ENCODE measurements around the gene ARF3.

Gene ARF3

DNA sequence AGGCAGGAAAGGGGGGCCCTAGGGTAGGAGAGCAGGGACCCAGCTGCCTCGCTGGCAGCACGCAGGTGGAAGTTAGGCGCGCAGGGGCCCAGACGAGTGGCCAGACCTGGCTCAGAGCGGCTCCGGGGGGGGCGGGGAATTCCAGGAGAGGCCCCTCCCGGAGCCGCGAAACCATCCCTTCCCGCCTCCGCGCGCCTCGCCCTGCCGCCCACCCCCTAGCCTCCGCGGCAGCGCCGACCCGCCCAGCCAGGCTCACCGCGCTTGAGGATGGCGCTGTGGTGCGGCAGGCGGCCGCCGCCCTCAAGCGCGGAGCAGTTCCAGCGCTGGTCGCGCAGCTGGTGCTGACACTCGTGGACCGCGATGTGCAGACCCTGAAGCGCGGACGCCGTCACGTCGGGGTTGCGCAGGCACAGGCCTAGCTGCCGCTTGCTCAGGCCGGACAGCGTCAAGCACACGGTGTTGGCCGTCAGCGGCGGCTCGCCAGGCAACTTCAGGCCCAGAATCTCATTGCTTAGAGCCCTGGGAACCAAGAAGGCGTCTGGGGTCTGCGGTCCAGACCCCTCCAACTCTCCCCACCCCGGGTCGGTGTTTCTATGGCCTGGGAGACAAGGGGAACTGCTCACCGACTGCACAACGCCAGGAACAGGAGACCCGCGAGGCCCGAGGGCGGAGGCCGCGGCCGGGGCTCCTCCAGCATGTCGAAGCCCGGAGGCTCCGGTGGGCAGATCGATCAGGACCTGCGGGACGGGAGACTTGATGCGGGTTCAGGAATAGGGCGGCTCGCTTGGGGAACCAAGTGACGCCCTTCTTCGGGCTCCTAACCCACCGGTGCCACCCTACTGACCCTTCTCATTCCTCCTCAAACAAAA is 12.8 kb upstream of the ARF3 start:
- Histone ChIP-seq H3K9me3 (ENCODE audit: control insufficient read depth, low read depth, low read length) (no peaks in the 10 kb centered on the region), H3K27ac (ENCODE audit: low read length) (no peak overlapping the region), H3K36me3 (ENCODE audit: control insufficient read depth, low read depth, low read length) (no peaks in the 10 kb centered on the region), H3K4me3 (ENCODE audit: low read length) (peak overlapping the region; percentile 54), H3K27me3 (ENCODE audit: control insufficient read depth, insufficient read depth, low read length) (peaks cover 88% of the 10 kb centered on the region), H3K9ac (ENCODE audit: low read length) (no peak overlapping the region), H3K4me1 (ENCODE audit: control insufficient read depth, low read depth, low read length) (peaks cover 55% of the 10 kb centered on the region)

DNA sequence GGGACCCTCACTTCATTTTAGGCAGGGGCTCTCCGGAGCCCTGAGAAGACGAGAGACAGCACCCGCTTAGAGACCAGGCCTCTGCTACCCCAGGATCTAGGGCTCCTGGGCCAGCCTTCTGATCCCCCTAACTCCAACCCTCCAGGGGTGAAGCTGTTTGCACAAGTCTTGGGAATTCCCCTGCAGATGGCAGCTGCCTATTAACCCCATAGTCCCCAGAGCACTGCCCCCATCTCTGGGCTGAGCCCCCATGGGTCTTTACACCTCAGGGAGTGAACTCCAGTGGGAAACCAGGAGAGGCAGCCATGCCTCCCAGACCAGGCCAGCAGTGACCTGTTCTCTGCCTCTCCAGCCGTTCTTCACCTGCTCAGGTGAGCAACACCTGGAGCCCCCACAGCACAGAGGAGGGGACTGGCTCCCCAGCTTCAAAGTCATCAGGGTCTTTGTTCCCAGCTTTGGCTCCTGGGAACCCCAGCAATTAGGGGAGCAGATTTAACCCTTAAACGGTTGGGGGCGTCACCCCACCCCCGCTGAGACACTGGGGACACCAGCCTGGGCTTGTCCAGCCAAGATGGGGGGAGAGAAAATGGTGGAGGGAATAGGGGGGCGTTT is 12.0 kb upstream of the ARF3 start:
- Histone ChIP-seq H3K9ac (ENCODE audit: low read length) (peak overlapping the region; percentile 18), H3K4me3 (ENCODE audit: low read length) (peak overlapping the region; percentile 54), H3K36me3 (ENCODE audit: control insufficient read depth, low read depth, low read length) (no peaks in the 10 kb centered on the region), H3K27me3 (ENCODE audit: control insufficient read depth, insufficient read depth, low read length) (peaks cover 80% of the 10 kb centered on the region), H3K9me3 (ENCODE audit: control insufficient read depth, low read depth, low read length) (no peaks in the 10 kb centered on the region), H3K4me1 (ENCODE audit: control insufficient read depth, low read depth, low read length) (peaks cover 63% of the 10 kb centered on the region), H3K27ac (ENCODE audit: low read length) (no peak overlapping the region)

DNA sequence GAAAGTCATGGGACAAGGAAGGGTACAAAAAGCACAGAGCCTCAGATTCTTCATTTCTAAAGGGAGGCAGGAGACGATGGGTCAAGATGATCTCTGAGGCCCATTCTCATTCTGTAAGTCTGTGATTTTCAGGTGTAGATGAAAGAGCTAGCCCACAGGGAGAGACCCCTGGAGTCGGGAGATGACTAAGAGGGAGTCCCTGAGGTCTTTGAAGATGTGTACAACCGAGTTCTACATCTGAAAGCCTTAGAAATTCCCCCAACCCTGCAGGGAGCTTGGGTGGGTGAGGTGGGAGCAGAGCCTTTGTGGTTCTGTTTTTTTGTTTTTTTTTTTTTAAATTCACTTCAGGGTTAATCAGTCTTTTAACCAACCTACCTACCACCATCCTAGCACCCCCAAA is 11.2 kb upstream of the ARF3 start:
- peaks cover 72% of the 10 kb centered on the region for H3K27me3 ChIP-seq (ENCODE audit: control insufficient read depth, insufficient read depth, low read length)
- H3K4me1 ChIP-seq (ENCODE audit: control insufficient read depth, low read depth, low read length): peaks cover 66% of the 10 kb centered on the region

DNA sequence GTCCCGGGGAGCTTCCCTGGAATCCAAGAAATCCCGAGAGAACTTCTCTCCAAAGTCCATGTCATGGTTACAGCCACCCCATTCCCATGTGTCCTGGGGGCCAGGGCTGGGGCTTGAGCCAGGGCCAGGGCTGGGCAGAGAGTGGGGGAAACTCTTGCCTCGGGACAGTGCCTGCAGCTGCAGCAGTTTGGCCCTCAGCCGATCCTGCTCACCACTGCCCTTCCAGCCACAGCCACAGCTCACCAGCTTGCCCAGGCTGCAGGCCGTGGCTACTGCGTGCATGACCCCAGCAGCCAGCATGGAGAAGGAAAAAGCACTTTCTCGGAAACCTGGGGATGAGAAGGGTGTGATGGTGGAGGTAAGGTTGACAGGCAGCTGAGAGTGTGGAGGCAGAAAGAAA is 10.7 kb upstream of the ARF3 start:
- peaks cover 67% of the 10 kb centered on the region for H3K27me3 ChIP-seq (ENCODE audit: control insufficient read depth, insufficient read depth, low read length)
- H3K4me1 ChIP-seq (ENCODE audit: control insufficient read depth, low read depth, low read length): peaks cover 66% of the 10 kb centered on the region
- H3K27ac ChIP-seq (ENCODE audit: low read length): no peak overlapping the region
- H3K9me3 ChIP-seq (ENCODE audit: control insufficient read depth, low read depth, low read length): no peaks in the 10 kb centered on the region
- no peaks in the 10 kb centered on the region for H3K36me3 ChIP-seq (ENCODE audit: control insufficient read depth, low read depth, low read length)
- H3K9ac ChIP-seq (ENCODE audit: low read length): no peak overlapping the region
- H3K4me3 ChIP-seq (ENCODE audit: low read length): no peak overlapping the region

More for the DNA sequence above, 11.2 kb upstream of the ARF3 start:
- H3K27ac ChIP-seq (ENCODE audit: low read length): no peak overlapping the region
- no peaks in the 10 kb centered on the region for H3K9me3 ChIP-seq (ENCODE audit: control insufficient read depth, low read depth, low read length)
- H3K36me3 ChIP-seq (ENCODE audit: control insufficient read depth, low read depth, low read length): no peaks in the 10 kb centered on the region
- peak overlapping the region; percentile 18 for H3K9ac ChIP-seq (ENCODE audit: low read length)
- no peak overlapping the region for H3K4me3 ChIP-seq (ENCODE audit: low read length)

DNA sequence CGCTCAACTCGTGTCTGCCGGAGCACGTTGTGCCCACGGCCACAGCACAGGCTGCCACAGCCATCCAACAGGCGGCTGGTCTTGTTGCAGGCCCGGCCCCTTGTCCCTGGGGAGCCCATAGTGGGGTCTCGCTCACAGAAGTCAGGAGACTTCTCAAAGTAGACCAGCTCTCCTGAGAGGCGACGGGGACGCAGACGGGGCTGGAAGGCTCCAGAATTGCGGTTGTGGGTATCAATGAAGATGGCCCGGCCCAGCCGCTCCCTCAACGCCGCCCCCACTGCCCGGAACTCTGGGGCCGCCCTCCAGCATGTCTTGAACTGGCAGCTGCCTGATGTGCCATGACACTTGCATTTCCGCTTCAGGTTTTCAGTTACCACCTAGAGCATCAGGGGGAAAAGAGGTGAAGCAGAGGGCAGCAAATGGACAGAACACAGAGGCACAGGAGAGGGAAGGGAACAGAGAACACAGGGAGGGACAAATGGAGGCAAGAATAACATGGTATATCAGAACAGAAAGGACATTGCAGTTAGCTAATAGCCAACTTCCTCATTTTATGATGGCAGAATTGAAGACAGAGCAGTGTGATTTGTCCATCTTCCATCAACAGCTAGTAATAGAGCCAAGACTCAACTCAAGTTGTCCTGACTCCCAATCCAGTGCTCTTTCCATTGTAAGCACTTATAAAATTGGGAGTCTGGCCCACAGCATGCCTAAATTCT is 9.0 kb upstream of the ARF3 start:
- H3K36me3 ChIP-seq (ENCODE audit: control insufficient read depth, low read depth, low read length): no peaks in the 10 kb centered on the region
- H3K4me3 ChIP-seq (ENCODE audit: low read length): no peak overlapping the region
- H3K9me3 ChIP-seq (ENCODE audit: control insufficient read depth, low read depth, low read length): no peaks in the 10 kb centered on the region

DNA sequence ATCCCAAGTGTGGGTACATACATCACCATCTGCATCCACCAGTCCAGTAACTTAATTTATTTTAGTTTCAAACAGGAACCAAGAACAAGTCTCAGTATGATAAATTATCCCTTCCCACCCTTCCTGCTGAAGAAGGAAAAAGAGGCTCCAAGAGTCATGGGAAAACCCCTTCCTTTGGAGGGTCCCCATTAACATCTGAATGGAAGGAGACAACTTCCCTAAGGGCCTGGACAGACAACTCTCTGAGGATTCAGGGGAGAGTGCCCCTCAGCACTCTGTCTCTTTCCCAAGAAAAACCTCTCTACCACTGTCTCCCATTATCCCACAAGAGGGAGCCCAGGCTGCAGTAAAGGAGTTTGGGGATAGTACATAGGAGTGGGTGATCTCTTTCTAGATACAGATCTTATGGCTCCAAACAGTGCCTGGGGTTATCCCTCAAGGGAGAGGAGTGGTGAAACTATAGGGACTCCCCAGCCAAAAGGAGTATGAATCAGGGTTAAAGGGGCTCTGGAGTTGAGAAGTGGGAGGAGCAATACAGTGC is 8.1 kb upstream of the ARF3 start:
- H3K27me3 ChIP-seq (ENCODE audit: control insufficient read depth, insufficient read depth, low read length): peaks cover 41% of the 10 kb centered on the region

More for the DNA sequence above, 9.0 kb upstream of the ARF3 start:
- H3K9ac ChIP-seq (ENCODE audit: low read length): no peak overlapping the region
- H3K27me3 ChIP-seq (ENCODE audit: control insufficient read depth, insufficient read depth, low read length): peaks cover 50% of the 10 kb centered on the region
- H3K4me1 ChIP-seq (ENCODE audit: control insufficient read depth, low read depth, low read length): peaks cover 61% of the 10 kb centered on the region
- H3K27ac ChIP-seq (ENCODE audit: low read length): no peak overlapping the region

DNA sequence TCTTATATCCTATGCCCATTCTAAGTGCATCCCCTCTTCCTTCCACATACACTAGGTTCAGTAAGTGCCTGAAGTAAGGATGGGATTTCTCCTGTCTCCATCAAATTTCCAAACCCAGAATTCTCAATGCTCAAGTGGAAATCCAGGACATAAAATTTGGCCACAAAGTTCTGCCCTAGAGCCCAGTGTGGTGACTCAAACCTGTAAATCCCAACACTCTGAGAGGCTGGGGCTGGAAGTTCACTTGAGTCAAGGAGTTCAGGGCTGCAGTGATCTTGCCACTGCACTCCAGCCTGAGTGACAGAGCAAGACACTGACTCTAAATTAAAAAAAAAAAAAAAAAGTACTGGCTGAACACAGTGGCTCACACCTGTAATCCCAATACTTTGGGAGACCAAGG is 4.5 kb upstream of the ARF3 start:
- H3K4me1 ChIP-seq (ENCODE audit: control insufficient read depth, low read depth, low read length): peaks cover 30% of the 10 kb centered on the region
- H3K36me3 ChIP-seq (ENCODE audit: control insufficient read depth, low read depth, low read length): no peaks in the 10 kb centered on the region
- H3K9me3 ChIP-seq (ENCODE audit: control insufficient read depth, low read depth, low read length): no peaks in the 10 kb centered on the region
- no peak overlapping the region for H3K4me3 ChIP-seq (ENCODE audit: low read length)
- H3K9ac ChIP-seq (ENCODE audit: low read length): no peak overlapping the region
- H3K27ac ChIP-seq (ENCODE audit: low read length): no peak overlapping the region
- peaks cover 12% of the 10 kb centered on the region for H3K27me3 ChIP-seq (ENCODE audit: control insufficient read depth, insufficient read depth, low read length)

More for the DNA sequence above, 8.1 kb upstream of the ARF3 start:
- Histone ChIP-seq H3K36me3 (ENCODE audit: control insufficient read depth, low read depth, low read length) (no peaks in the 10 kb centered on the region), H3K27ac (ENCODE audit: low read length) (peak overlapping the region; percentile 87), H3K4me1 (ENCODE audit: control insufficient read depth, low read depth, low read length) (peaks cover 52% of the 10 kb centered on the region), H3K9me3 (ENCODE audit: control insufficient read depth, low read depth, low read length) (no peaks in the 10 kb centered on the region), H3K4me3 (ENCODE audit: low read length) (peak overlapping the region; percentile 41), H3K9ac (ENCODE audit: low read length) (no peak overlapping the region)

DNA sequence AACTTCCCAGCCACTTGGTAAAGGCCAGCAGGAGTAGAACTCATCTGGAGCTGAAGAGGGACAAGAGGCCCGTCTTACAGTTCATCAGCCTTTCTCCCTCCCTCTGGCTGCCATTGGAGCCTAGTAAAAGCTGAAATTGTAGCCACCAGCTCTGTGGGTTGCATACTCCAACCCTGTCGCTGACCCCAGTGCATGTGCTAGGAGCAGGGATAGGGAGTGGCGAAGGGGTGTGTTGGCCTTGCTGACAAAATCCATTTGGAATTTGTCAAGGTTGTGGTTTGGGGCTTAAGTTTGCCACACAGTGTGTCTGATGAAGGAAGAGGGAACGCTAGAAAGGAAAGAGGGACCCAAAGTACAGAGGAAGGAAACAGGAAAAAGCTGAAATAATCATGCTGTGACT is 4.0 kb upstream of the ARF3 start:
- Histone ChIP-seq H3K27me3 (ENCODE audit: control insufficient read depth, insufficient read depth, low read length) (peaks cover 8% of the 10 kb centered on the region), H3K4me3 (ENCODE audit: low read length) (no peak overlapping the region), H3K4me1 (ENCODE audit: control insufficient read depth, low read depth, low read length) (peaks cover 27% of the 10 kb centered on the region), H3K9ac (ENCODE audit: low read length) (no peak overlapping the region), H3K36me3 (ENCODE audit: control insufficient read depth, low read depth, low read length) (no peaks in the 10 kb centered on the region), H3K27ac (ENCODE audit: low read length) (no peak overlapping the region), H3K9me3 (ENCODE audit: control insufficient read depth, low read depth, low read length) (no peaks in the 10 kb centered on the region)

DNA sequence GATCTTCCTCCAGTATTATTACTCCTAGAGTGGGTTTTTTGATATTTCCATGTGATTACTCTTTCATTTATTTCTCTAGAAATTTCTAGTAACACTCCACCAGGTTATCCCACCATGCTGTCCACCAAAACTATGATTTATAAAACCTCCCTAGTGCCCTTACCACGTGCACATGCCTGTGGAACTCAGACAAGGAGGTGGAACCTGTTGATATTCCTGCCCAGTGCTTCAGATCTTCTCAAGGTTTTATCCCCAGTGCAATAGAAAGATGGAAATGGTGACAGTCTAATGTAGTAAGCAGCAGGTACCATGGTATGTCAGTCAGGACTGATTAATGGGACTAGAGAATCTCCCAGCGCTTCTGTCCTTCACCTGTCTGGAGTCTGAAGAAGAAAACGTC is 3.5 kb upstream of the ARF3 start:
- H3K9ac ChIP-seq (ENCODE audit: low read length): no peak overlapping the region
- H3K4me1 ChIP-seq (ENCODE audit: control insufficient read depth, low read depth, low read length): peaks cover 23% of the 10 kb centered on the region
- H3K9me3 ChIP-seq (ENCODE audit: control insufficient read depth, low read depth, low read length): no peaks in the 10 kb centered on the region
- H3K4me3 ChIP-seq (ENCODE audit: low read length): no peak overlapping the region
- no peaks in the 10 kb centered on the region for H3K36me3 ChIP-seq (ENCODE audit: control insufficient read depth, low read depth, low read length)
- H3K27me3 ChIP-seq (ENCODE audit: control insufficient read depth, insufficient read depth, low read length): peaks cover 3% of the 10 kb centered on the region
- no peak overlapping the region for H3K27ac ChIP-seq (ENCODE audit: low read length)

DNA sequence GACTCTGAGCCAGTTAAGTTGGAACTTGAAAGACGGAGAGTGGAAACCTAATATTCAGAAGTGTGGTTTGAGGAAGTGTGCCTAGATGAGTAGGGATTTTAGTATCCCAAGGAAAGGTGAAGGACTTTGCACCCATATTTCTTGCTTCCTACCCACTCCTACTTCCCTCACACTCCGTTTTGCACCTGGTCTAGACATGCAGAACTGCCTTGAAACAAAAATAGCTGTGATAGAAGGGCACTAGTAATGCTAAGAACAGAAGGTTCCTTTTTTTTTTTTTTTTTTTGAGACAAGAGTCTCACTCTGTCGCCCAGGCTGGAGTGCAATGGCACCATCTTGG is 732 bp upstream of the ARF3 start:
- Histone ChIP-seq H3K9me3 (ENCODE audit: control insufficient read depth, low read depth, low read length) (no peaks in the 10 kb centered on the region), H3K27me3 (ENCODE audit: control insufficient read depth, insufficient read depth, low read length) (no peaks in the 10 kb centered on the region), H3K9ac (ENCODE audit: low read length) (peak overlapping the region; percentile 95), H3K4me3 (ENCODE audit: low read length) (peak overlapping the region; percentile 79), H3K36me3 (ENCODE audit: control insufficient read depth, low read depth, low read length) (peaks cover 23% of the 10 kb centered on the region), H3K4me1 (ENCODE audit: control insufficient read depth, low read depth, low read length) (peaks cover 17% of the 10 kb centered on the region), H3K27ac (ENCODE audit: low read length) (peak overlapping the region; percentile 13)

DNA sequence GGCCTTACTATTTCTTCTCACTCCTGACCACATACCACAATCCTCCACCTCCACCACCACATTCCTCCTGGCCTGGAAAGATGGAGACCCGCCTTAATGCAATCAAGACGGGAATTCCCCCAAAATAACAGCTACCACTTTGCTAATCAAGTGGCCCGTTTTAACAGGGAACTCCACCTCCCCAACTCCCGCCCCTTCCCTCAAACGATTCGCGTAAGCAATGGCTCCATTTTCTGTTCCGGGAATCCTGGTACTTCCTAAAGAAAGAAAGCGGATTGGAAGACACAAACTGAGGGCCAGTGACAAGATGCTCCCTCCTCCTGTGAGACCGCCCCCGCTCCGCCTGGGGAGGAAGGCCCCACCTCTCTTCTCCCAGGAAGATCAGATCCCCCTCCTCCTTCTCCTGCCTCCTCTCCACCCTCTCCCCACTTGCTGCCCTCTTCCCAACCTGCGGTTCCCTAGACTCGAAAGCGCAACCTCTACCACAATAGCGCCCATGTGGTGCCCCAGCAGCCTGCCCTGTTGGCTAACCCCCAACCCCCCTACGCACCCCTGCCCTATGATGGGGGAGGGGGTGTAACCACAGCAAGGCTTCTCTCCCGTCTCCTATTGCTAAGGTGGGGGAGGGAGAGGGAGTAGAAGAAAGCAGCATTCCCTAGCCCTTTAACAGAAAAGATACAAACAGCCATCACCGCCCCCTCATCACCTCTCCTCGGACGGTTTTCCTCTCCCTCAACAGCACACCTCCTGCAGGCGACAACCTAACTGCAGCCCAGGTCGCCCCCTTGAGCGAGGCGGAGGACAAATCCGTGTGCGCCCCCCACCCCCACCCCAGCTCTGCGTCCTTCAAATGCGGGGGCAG is 777 bp downstream of the ARF3 start:
- Histone ChIP-seq H3K36me3 (ENCODE audit: control insufficient read depth, low read depth, low read length) (peaks cover 34% of the 10 kb centered on the region), H3K27me3 (ENCODE audit: control insufficient read depth, insufficient read depth, low read length) (no peaks in the 10 kb centered on the region), H3K4me1 (ENCODE audit: control insufficient read depth, low read depth, low read length) (peaks cover 17% of the 10 kb centered on the region), H3K9me3 (ENCODE audit: control insufficient read depth, low read depth, low read length) (no peaks in the 10 kb centered on the region), H3K27ac (ENCODE audit: low read length) (peak overlapping the region; percentile 81), H3K9ac (ENCODE audit: low read length) (peak overlapping the region; percentile 95), H3K4me3 (ENCODE audit: low read length) (peak overlapping the region; percentile 79)

Data from iPS-18a (cell line).